CD14-positive monocyte (primary cell): ENCODE measurements around the gene ZDHHC19. TPM values are rescaled to one million over a fixed set of nuclear protein-coding genes. Genes with fewer than 3 reads are reported as not detected.

Experiments
- DNase-seq, 3 donors: peaks; one replicate each; pipeline ENCODE4 v3.0.0-alpha.2; 2011 to 2022
- H2AFZ ChIP-seq: 2 replicates; pipeline ENCODE4 v1.6.0; 2012; ENCODE audit warnings: mild to moderate bottlenecking, low read depth, low read length, inconsistent platforms; ENCODE audit not compliant: insufficient read depth, poor library complexity, severe bottlenecking
- H3K27ac ChIP-seq, 2 donors: 1 replicate in 1 of 2; 2 replicates in 1 of 2; pipeline ENCODE4 v1.5.1; 2012 to 2013; ENCODE audit warnings: low read length in 2 of 2, control low read depth in 1 of 2, inconsistent platforms in 1 of 2, low read depth in 1 of 2, mild to moderate bottlenecking in 1 of 2
- H3K27me3 ChIP-seq, 2 donors: one replicate each; pipeline versions ENCODE4 v1.6.0 to v1.6.1; 2011 to 2013; ENCODE audit warnings: low read length in 2 of 2; ENCODE audit not compliant: control insufficient read depth in 2 of 2, insufficient read depth in 2 of 2
- H3K36me3 ChIP-seq, 2 donors: replicated peaks in 1 of 2; 1 replicate in 1 of 2; 2 replicates in 1 of 2; pipeline versions ENCODE4 v1.5.1 to v1.6.1; 2012 to 2013; ENCODE audit warnings: low read length in 2 of 2, control low read depth in 1 of 2, inconsistent platforms in 1 of 2, mild to moderate bottlenecking in 1 of 2; ENCODE audit not compliant: insufficient read depth in 2 of 2, control insufficient read depth in 1 of 2
- H3K4me1 ChIP-seq, 2 donors: 1 replicate in 1 of 2; 2 replicates in 1 of 2; pipeline versions ENCODE4 v1.5.1 to v1.6.1; 2012 to 2013; ENCODE audit warnings: low read length in 2 of 2, control low read depth in 1 of 2, inconsistent platforms in 1 of 2, mild to moderate bottlenecking in 1 of 2, moderate library complexity in 1 of 2; ENCODE audit not compliant: insufficient read depth in 2 of 2, control insufficient read depth in 1 of 2
- H3K4me2 ChIP-seq: replicated peaks from 2 replicates; pipeline ENCODE3; 2012; ENCODE audit warnings: low read length, moderate library complexity, mild to moderate bottlenecking; ENCODE audit not compliant: poor library complexity, severe bottlenecking; ENCODE audit errors: extremely low read depth
- H3K4me3 ChIP-seq, 3 experiments: fragments of 200-600 bp in 1 of 3; sonication (generic) in 1 of 3; replicated peaks in 1 of 3; 1 replicate in 2 of 3; 2 replicates in 1 of 3; pipeline ENCODE4 v1.5.1; 2011 to 2013; ENCODE audit warnings: low read length in 3 of 3, mild to moderate bottlenecking in 3 of 3, control low read depth in 2 of 3, low read depth in 2 of 3, inconsistent platforms in 1 of 3, moderate library complexity in 1 of 3
- H3K79me2 ChIP-seq: 2 replicates; pipeline ENCODE4 v1.6.0; 2012; ENCODE audit warnings: mild to moderate bottlenecking, control low read depth, inconsistent platforms, low read length, moderate library complexity; ENCODE audit not compliant: insufficient read depth
- H3K9ac ChIP-seq: 2 replicates; pipeline ENCODE4 v1.6.0; 2017; ENCODE audit warnings: low read length, mild to moderate bottlenecking; ENCODE audit not compliant: insufficient read depth, poor library complexity, severe bottlenecking
- H3K9me3 ChIP-seq, 2 donors: replicated peaks in 1 of 2; 1 replicate in 1 of 2; 2 replicates in 1 of 2; pipeline versions ENCODE4 v1.5.1 to v1.6.1; 2012 to 2013; ENCODE audit warnings: low read length in 2 of 2, control low read depth in 1 of 2; ENCODE audit not compliant: control insufficient read depth in 1 of 2, insufficient read depth in 1 of 2
- H4K20me1 ChIP-seq: 2 replicates; pipeline ENCODE4 v1.6.0; 2012; ENCODE audit warnings: mild to moderate bottlenecking, low read length, control low read depth, moderate library complexity; ENCODE audit not compliant: insufficient read depth
- H3K27ac Mint-ChIP-seq, 7 donors: one replicate each; pipeline ENCODE4 v1.8.0; 2020; ENCODE audit warnings: mild to moderate bottlenecking in 7 of 7, mixed read lengths in 7 of 7, moderate library complexity in 6 of 7, inconsistent platforms in 2 of 7
- H3K27me3 Mint-ChIP-seq, 3 donors: one replicate each; pipeline ENCODE4 v1.8.0; 2021 to 2022; ENCODE audit warnings: low read depth in 3 of 3, mild to moderate bottlenecking in 3 of 3, mixed read lengths in 3 of 3, moderate library complexity in 3 of 3, inconsistent platforms in 1 of 3
- H3K36me3 Mint-ChIP-seq, 2 donors: one replicate each; pipeline ENCODE4 v1.8.0; 2020; ENCODE audit warnings: mixed read lengths in 2 of 2, inconsistent platforms in 1 of 2, mild to moderate bottlenecking in 1 of 2
- H3K4me1 Mint-ChIP-seq: one replicate; pipeline ENCODE4 v1.8.0; 2020; ENCODE audit warnings: mild to moderate bottlenecking, mixed read lengths
- H3K4me3 Mint-ChIP-seq, 2 donors: one replicate each; pipeline ENCODE4 v1.8.0; 2020; ENCODE audit warnings: mild to moderate bottlenecking in 2 of 2, mixed read lengths in 2 of 2, moderate library complexity in 1 of 2
- H3K9me3 Mint-ChIP-seq, 7 donors: one replicate each; pipeline ENCODE4 v1.8.0; 2020 to 2022; ENCODE audit warnings: mixed read lengths in 7 of 7, mild to moderate bottlenecking in 6 of 7, moderate library complexity in 6 of 7, inconsistent platforms in 2 of 7
- CTCF ChIP-seq: fragments of 200-600 bp; IDR thresholded peaks from one replicate; pipeline ENCODE4 v1.8.0; 2022; ENCODE audit warnings: antibody characterized with exemption, mild to moderate bottlenecking
- WGBS: methylation state at CpG from one replicate; pipeline ENCODE4 v1.1.5; 2013; ENCODE audit warnings: missing lambda C conversion rate; ENCODE audit not compliant: insufficient coverage; 5-methylcytosine and 5-hydroxymethylcytosine counted together
- intact Hi-C, 2 donors: fragments of 100-400 bp; cut with micrococcal nuclease; formaldehyde crosslinking; loops; one replicate each; pipeline versions ENCODE4 v1.15.0 to v1.15.1; 2023
- polyA plus RNA-seq, 3 donors: library from polyadenylated mRNA; depleted of rRNA in 1 of 3; unstranded in 2 of 3; stranded (reverse) in 1 of 3; fragments of 300-500 nt in 2 of 3; fragments of >200 nt in 1 of 3; fragmentation: Illumina TruSeq in 2 of 3; gene quantifications; 1 replicate in 2 of 3; 2 replicates in 1 of 3; pipeline ENCODE4 v1.2.3, GENCODE V29; 2012 to 2021

The ZDHHC19 gene
- polyA plus RNA-seq, 3 donors, result not detected

DNA sequence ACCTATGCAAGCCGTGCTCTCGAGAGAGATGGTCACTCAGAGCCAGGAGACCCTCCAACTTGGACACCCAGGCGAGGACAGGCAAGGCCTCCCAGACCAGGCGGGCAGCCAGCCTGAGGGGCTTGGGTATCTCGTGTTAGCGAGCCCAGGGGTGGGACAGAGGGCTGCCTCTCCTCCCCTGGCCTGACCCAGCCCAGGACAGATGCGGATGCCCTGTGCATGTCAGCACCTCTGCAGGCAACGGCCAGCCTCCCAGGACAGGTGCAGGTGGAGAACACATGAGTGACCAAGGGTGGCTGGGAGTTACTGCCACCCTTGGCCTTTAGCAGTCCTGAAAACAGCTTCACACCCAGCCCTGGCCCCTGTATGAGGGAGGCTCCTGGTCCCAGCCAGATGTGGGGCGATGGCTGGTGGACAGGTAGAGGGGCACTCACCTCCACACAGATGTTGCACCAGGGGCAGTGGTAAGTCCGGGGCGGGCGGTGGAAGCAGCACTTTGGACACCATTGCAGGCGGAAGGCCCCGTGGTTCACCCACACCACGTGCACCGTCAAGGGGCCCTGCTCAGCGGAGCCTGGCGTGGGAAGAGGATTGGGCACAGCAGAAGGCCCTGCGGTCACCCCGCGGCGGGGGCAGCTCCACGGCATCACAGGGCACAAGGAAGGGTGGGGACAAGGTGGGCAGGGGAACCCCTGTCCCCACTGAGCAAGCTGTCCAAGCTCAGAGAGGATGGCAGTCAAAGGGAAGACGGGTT is 2.1 kb downstream of the ZDHHC19 start:
- Mint-ChIP-seq H3K36me3 (no peaks in the 10 kb centered on the region), H3K27me3 (peaks cover 4 to 12% (median 12%) of the 10 kb centered on the region in 3 donors), H3K4me3 (peak overlapping the region in 1 of 2 donors; percentile 20), H3K27ac (no peak overlapping the region), H3K9me3 (peaks cover 0 to 5% (median 0%) of the 10 kb centered on the region in 7 donors), H3K4me1 (peaks cover 36% of the 10 kb centered on the region)
- no peak for TF ChIP-seq CTCF
- Histone ChIP-seq H3K4me2 (no peak overlapping the region), H3K9ac (no peak overlapping the region), H3K27me3 (no peaks in the 10 kb centered on the region), H3K36me3 (no peaks in the 10 kb centered on the region), H3K27ac (no peak overlapping the region), H3K4me1 (peaks cover 14 to 25% of the 10 kb centered on the region in 2 donors), H3K79me2 (no peaks in the 10 kb centered on the region), H3K4me3 (no peak overlapping the region), H3K9me3 (no peaks in the 10 kb centered on the region), H4K20me1 (no peaks in the 10 kb centered on the region), H2AFZ (no peak overlapping the region)
- intact Hi-C loops, result loop anchor here in 1 of 2 donors (10.0 kb wide), 1 partner anchor 304 kb away; the partner anchor contains the start of gene TNK2
- DNase-seq, result no peak
- 91% methylated on average over 19 of the region's 24 CpGs for WGBS

GRCh38 chr3:196207833-196208607 is 3.2 kb downstream of the ZDHHC19 start:
- intact Hi-C loops, result loop anchor here in 1 of 2 donors (10.0 kb wide), 1 partner anchor 303 kb away; the partner anchor contains the start of gene TNK2
- peaks cover 0 to 5% (median 0%) of the 10 kb centered on the region in 7 donors for H3K9me3 Mint-ChIP-seq
- H3K9me3 ChIP-seq, result no peaks in the 10 kb centered on the region
- peak overlapping the region; percentile 38 to 75 (median 52) for H3K4me3 ChIP-seq
- H3K4me2 ChIP-seq, result peak overlapping the region; percentile 72
- H3K79me2 ChIP-seq, result no peaks in the 10 kb centered on the region
- H3K36me3 ChIP-seq, result no peaks in the 10 kb centered on the region
- peaks cover 24 to 36% of the 10 kb centered on the region in 2 donors for H3K4me1 ChIP-seq
- no peaks in the 10 kb centered on the region for H4K20me1 ChIP-seq
- DNase-seq, result peak; percentile 15 to 61 (median 39)
- H3K9ac ChIP-seq, result peak overlapping the region; percentile 8
- H3K36me3 Mint-ChIP-seq, result peaks cover 0 to 3% of the 10 kb centered on the region in 2 donors
- no peak overlapping the region for H3K27ac ChIP-seq
- H3K4me1 Mint-ChIP-seq, result peaks cover 47% of the 10 kb centered on the region
- no peaks in the 10 kb centered on the region for H3K27me3 ChIP-seq
- WGBS, result 24% methylated on average over 30 of the region's 49 CpGs
- H3K4me3 Mint-ChIP-seq, result peak overlapping the region; percentile 82 to 88
- no peak for TF ChIP-seq CTCF
- peak overlapping the region in 6 of 7 donors; percentile 3 to 81 (median 76) for H3K27ac Mint-ChIP-seq
- H3K27me3 Mint-ChIP-seq, result peaks cover 4 to 14% (median 13%) of the 10 kb centered on the region in 3 donors
- peak overlapping the region; percentile 53 for H2AFZ ChIP-seq
